Skeletal muscle tissue (tissue), 4 donors: ENCODE results near the gene OSBPL9. TPM values are rescaled to one million over a fixed set of nuclear protein-coding genes. Genes with fewer than 3 reads are reported as not detected.
"Not testable (repeated sequence)": the region's sequence is repeated elsewhere in the genome, so short reads cannot be mapped to it uniquely, and the experiment has no call there.

Source experiments
- H3K27ac ChIP-seq: one replicate; pipeline ENCODE4 v1.7.0; 2013; ENCODE audit warnings: mild to moderate bottlenecking, low read depth, low read length, inconsistent platforms
- H3K27me3 ChIP-seq, 3 donors: one replicate each; pipeline ENCODE4 v1.7.0; 2013; ENCODE audit warnings: low read length in 3 of 3; ENCODE audit not compliant: control insufficient read depth in 3 of 3, insufficient read depth in 3 of 3
- H3K36me3 ChIP-seq, 3 donors: one replicate each; pipeline ENCODE4 v1.7.0; 2013; ENCODE audit warnings: low read length in 3 of 3; ENCODE audit not compliant: control insufficient read depth in 3 of 3, insufficient read depth in 3 of 3
- H3K4me1 ChIP-seq, 3 donors: one replicate each; pipeline ENCODE4 v1.7.0; 2013; ENCODE audit warnings: low read length in 3 of 3, mild to moderate bottlenecking in 3 of 3; ENCODE audit not compliant: control insufficient read depth in 3 of 3, insufficient read depth in 3 of 3
- H3K4me3 ChIP-seq, 3 donors: one replicate each; pipeline ENCODE4 v1.7.0; 2013; ENCODE audit warnings: low read length in 3 of 3
- H3K9ac ChIP-seq, 3 donors: one replicate each; pipeline ENCODE4 v1.7.0; 2013; ENCODE audit warnings: low read length in 3 of 3, mild to moderate bottlenecking in 3 of 3, moderate library complexity in 2 of 3, low read depth in 1 of 3
- H3K9me3 ChIP-seq, 3 donors: one replicate each; pipeline ENCODE4 v1.7.0; 2013; ENCODE audit warnings: low read length in 3 of 3; ENCODE audit not compliant: control insufficient read depth in 3 of 3
- total RNA-seq: library from RNA; depleted of rRNA; stranded (reverse); fragments of >200 nt; gene quantifications from one replicate; pipeline ENCODE4 v1.2.3, GENCODE V29; 2014
- donor health status: Osteomylitis.

Gene OSBPL9
- total RNA-seq, 1 donor from 2014 or later: 80.9 TPM

DNA sequence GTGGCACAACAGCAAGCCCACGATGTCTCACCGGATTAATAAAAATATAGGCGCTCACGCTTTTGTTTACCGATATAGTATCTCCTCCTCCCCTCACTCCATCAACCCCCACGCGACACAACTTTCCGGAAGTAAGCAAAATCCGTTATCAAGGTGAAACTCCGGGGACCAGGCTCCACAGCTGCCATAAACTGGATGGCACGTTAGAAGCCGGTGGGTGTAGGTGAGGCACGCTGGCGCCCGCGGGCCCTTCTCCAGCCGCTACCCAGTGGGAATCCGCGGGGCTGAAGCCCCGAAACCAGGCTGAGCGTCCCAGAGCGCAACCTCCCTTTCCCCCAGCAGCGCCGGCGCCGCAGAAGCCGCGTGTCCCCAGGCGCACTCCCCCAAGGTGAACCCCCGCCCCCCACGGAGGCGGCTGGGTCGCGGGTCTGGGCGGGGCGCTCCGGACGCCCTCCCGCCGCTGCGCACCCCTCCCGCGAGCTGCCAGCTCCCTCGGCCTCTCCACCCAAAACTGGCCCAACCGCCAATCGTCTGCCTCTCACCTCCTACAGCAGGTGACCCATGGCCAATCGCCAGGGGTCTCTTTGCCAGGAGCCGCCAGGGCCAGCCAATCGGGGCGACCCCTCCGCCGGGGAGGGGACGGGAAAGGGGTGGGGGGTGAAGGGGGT lies 112.4 kb downstream of the OSBPL9 start:
- Histone ChIP-seq H3K4me3 (peak overlapping the region; percentile 61 to 70 (median 63)), H3K9ac (peak overlapping the region; percentile 24 to 55 (median 47)), H3K9me3 (no peaks in the 10 kb centered on the region), H3K4me1 (peaks cover 19 to 28% (median 22%) of the 10 kb centered on the region in 3 donors), H3K36me3 (no peaks in the 10 kb centered on the region), H3K27me3 (no peaks in the 10 kb centered on the region), H3K27ac (no peak overlapping the region)

DNA sequence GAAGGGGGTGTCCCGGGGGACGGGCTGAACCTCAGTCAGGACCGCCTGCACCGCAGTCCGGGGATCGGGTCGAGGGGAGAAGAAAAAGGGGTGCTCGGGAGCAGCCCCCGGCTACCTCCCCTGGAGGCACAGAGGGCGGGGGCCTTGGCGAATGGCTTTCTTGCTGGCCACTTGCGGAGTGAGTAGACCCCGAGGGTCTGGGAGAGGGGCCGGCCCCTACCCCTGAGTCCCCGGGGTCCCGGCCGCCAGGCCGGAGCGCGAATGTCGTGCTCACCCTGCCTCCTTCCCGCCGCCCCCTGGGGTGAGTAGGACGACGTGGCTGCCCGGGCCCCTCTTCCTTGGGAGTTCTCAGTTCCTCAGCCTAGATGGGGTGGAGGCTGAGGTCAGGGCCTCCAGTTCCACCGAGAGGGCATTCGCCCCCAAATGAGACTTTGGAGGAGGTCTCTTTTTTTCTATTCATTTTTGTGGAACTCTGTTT lies 113.0 kb downstream of the OSBPL9 start:
- Histone ChIP-seq H3K4me3 (peak overlapping the region; percentile 10 to 48 (median 37)), H3K4me1 (peaks cover 22 to 31% (median 26%) of the 10 kb centered on the region in 3 donors), H3K27ac (no peak overlapping the region), H3K9ac (peak overlapping the region; percentile 5 to 25 (median 17)), H3K9me3 (no peaks in the 10 kb centered on the region), H3K36me3 (no peaks in the 10 kb centered on the region), H3K27me3 (no peaks in the 10 kb centered on the region)

GRCh38 chr1:51731998-51732397 lies 115.1 kb downstream of the OSBPL9 start:
- Histone ChIP-seq H3K27me3 (no peaks in the 10 kb centered on the region), H3K4me3 (no peak overlapping the region), H3K9ac (no peak overlapping the region), H3K9me3 (no peaks in the 10 kb centered on the region), H3K4me1 (peaks cover 27 to 37% (median 30%) of the 10 kb centered on the region in 3 donors), H3K36me3 (no peaks in the 10 kb centered on the region), H3K27ac (no peak overlapping the region)

GRCh38 chr1:51732701-51733425 lies 116.0 kb downstream of the OSBPL9 start:
- Histone ChIP-seq H3K9ac (no peak overlapping the region), H3K27me3 (no peaks in the 10 kb centered on the region), H3K4me1 (peaks cover 31 to 38% (median 32%) of the 10 kb centered on the region in 3 donors), H3K4me3 (no peak overlapping the region), H3K27ac (peak overlapping the region; percentile 64), H3K36me3 (no peaks in the 10 kb centered on the region), H3K9me3 (no peaks in the 10 kb centered on the region)

- H3K4me1 ChIP-seq: peaks cover 35 to 38% (median 35%) of the 10 kb centered on the region in 3 donors
- peak overlapping the region; percentile 64 for H3K27ac ChIP-seq
- H3K4me3 ChIP-seq, H3K9ac ChIP-seq, H3K9me3 ChIP-seq, H3K36me3 ChIP-seq, H3K27me3 ChIP-seq: not testable (repeated sequence)
Observed at GRCh38 chr1:51733426-51733774, 116.5 kb downstream of the OSBPL9 start.

DNA sequence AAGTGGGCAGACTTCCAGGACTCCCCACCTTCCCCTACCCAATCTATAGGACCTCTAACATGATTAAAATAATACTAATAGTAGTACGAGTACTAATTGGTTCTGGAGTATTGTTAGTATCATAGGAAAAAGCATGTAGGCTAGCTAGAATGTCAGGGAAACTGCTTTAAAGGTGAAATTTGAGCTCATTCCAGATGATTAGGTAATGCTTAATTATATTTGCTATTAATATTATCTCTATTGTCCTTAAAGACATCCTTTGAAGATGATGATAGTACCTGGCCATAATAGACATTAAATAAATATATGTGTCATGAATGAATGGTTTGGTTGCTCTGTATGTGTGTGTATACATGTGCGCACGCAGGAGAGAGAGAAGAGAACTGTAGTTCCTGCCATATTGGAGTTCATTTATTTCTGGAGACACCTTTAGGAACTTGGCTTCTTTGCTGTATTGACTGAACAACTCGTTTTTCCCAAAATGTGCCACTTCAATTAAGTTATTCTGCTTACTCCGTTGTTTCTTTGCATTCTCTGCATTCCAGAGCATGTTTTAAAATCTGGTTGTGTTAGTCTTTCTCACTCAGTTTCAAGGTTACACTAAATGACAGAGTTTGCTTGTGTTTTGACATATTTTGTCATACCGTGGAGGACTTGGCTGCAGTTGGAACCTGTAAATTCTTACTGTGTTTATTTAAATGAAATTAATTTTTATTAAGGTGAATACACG lies 117.1 kb downstream of the OSBPL9 start:
- H3K4me1 ChIP-seq: peaks cover 35 to 38% (median 37%) of the 10 kb centered on the region in 3 donors
- no peaks in the 10 kb centered on the region for H3K36me3 ChIP-seq
- H3K27ac ChIP-seq: peak overlapping the region; percentile 76
- H3K9ac ChIP-seq: no peak overlapping the region
- H3K27me3 ChIP-seq: no peaks in the 10 kb centered on the region
- H3K4me3 ChIP-seq: no peak overlapping the region
- no peaks in the 10 kb centered on the region for H3K9me3 ChIP-seq

GRCh38 chr1:51734896-51735745 lies 118.2 kb downstream of the OSBPL9 start:
- Histone ChIP-seq H3K36me3 (no peaks in the 10 kb centered on the region), H3K4me3 (peak overlapping the region in 1 of 3 donors; percentile 17), H3K27me3 (no peaks in the 10 kb centered on the region), H3K9ac (no peak overlapping the region), H3K4me1 (peaks cover 34 to 37% (median 35%) of the 10 kb centered on the region in 3 donors), H3K27ac (peak overlapping the region; percentile 76), H3K9me3 (no peaks in the 10 kb centered on the region)

- H3K27me3 ChIP-seq: no peaks in the 10 kb centered on the region
- no peaks in the 10 kb centered on the region for H3K36me3 ChIP-seq
- no peak overlapping the region for H3K9ac ChIP-seq
- no peak overlapping the region for H3K4me3 ChIP-seq
- no peaks in the 10 kb centered on the region for H3K9me3 ChIP-seq
- peaks cover 32 to 37% (median 35%) of the 10 kb centered on the region in 3 donors for H3K4me1 ChIP-seq
- H3K27ac ChIP-seq: peak overlapping the region; percentile 76
Observed at GRCh38 chr1:51735746-51736254, 118.9 kb downstream of the OSBPL9 start.

- Histone ChIP-seq H3K9me3 (no peaks in the 10 kb centered on the region), H3K27ac (peak overlapping the region; percentile 76), H3K27me3 (no peaks in the 10 kb centered on the region), H3K4me3 (no peak overlapping the region), H3K36me3 (no peaks in the 10 kb centered on the region), H3K9ac (peak overlapping the region in 1 of 3 donors; percentile 40), H3K4me1 (peaks cover 32 to 37% (median 35%) of the 10 kb centered on the region in 3 donors)
Observed at GRCh38 chr1:51736702-51737101, 119.8 kb downstream of the OSBPL9 start.
